ENCODE data around the gene TMEM119.

The TMEM119 gene

GRCh38 chr12:108597559-108598471 lies at the start of gene TMEM119:
TSS of gene TMEM119 (minus strand) at chr12:108598084. CDS start at chr12:108592383, 5,701 bp downstream.
- no peak for DNase-seq (ENCODE audit: low spot score)

GRCh38 chr12:108646600-108647579 lies 49.0 kb upstream of the TMEM119 start:
- peak; percentile 31 for DNase-seq (ENCODE audit: low spot score)

GRCh38 chr12:108645686-108646599 lies 48.1 kb upstream of the TMEM119 start:
- DNase-seq (ENCODE audit: low spot score), result no peak

GRCh38 chr12:108644811-108645120 lies 46.9 kb upstream of the TMEM119 start:
- no peak for DNase-seq (ENCODE audit: low spot score)

GRCh38 chr12:108643941-108644810 lies 46.3 kb upstream of the TMEM119 start:
- DNase-seq (ENCODE audit: low spot score), result no peak

- peak; percentile 39 for DNase-seq (ENCODE audit: low spot score)
Observed at GRCh38 chr12:108642899-108643654, 45.2 kb upstream of the TMEM119 start.

GRCh38 chr12:108642269-108642870 lies 44.5 kb upstream of the TMEM119 start:
- DNase-seq (ENCODE audit: low spot score), result peak; percentile 96

- peak; percentile 88 for DNase-seq (ENCODE audit: low spot score)
Observed at GRCh38 chr12:108641446-108642268, 43.8 kb upstream of the TMEM119 start.

GRCh38 chr12:108640802-108641445 lies 43.0 kb upstream of the TMEM119 start:
- peak; percentile 84 for DNase-seq (ENCODE audit: low spot score)

- no peak for DNase-seq (ENCODE audit: low spot score)
Observed at GRCh38 chr12:108638997-108639822, 41.3 kb upstream of the TMEM119 start.

GRCh38 chr12:108638141-108638827 lies 40.4 kb upstream of the TMEM119 start:
- DNase-seq (ENCODE audit: low spot score), result peak; percentile 77

- peak; percentile 90 for DNase-seq (ENCODE audit: low spot score)
Observed at GRCh38 chr12:108637222-108637971, 39.5 kb upstream of the TMEM119 start.

GRCh38 chr12:108635997-108636808 lies 38.3 kb upstream of the TMEM119 start:
- peak; percentile 88 for DNase-seq (ENCODE audit: low spot score)

GRCh38 chr12:108635201-108635996 lies 37.5 kb upstream of the TMEM119 start:
- peak; percentile 98 for DNase-seq (ENCODE audit: low spot score)
